GOT3 (cell line): Measurements from ENCODE around the gene SLC14A1.
A peak's percentile ranks its signal among the peaks of the same experiment; 100 is the strongest.

ENCODE experiments used
- DNase-seq: peaks from one replicate; lab custom pipeline; 2025; ENCODE audit warnings: mixed read lengths; lab: John Stamatoyannopoulos, UW

Gene SLC14A1

DNA sequence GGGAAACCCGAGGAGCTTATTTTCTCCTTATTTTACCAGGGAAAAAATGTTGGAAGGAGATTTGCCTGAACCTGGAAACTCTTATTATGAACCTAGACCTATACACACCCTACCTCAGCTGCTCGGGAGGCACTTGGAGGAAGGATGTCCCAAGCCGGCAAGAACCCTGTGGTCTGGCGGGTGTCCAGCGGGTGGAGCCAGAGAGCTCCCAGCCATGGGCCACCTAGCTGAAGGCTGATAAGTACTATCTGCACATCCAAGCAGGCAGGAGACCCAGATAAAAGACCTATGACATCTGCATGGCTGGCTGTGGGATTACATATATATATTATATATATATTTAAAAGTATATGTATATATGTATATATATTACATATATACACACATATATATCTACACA lies 1.1 kb upstream of the SLC14A1 start:
- peak; percentile 1 for DNase-seq

DNA sequence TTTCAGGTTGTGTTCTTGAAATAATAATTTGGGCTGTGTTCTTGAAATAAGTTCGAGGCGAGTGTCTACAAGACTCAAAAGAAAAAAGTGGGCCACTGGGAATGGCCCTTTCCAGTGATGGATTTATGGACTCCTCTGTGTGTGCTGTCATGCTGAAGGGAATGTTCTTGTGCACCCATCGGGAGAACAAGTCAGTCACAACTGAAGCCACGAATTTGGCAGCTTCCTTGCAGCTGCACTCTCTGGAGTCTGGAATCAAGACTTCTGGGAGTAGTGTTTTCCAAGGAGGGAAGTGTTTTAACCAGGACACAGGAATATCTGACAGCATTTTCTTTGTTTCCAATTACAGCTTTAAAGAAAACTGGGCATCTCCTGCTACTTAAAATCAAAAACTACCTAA lies 620 bp downstream of the SLC14A1 start:
- no peak for DNase-seq

DNA sequence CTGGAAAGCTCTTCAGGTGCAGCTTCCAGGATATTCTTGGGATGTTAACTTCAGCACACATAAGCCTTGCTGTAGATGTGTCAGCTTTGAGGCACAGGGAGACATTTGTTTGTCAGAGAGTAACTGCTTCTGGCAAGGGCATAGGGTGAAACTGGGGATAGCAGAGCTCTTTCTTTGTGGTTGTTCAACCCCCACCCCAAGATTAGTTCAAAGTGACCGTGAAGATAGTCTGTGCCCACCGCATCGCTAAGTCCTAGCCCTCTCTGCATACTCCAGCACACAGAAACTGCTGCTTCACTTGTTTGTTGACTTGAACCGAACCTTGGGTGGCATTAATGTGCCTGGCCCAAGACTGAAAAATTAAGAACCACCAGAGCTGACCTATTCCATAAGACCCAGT lies 1.4 kb downstream of the SLC14A1 start:
- DNase-seq = no peak

DNA sequence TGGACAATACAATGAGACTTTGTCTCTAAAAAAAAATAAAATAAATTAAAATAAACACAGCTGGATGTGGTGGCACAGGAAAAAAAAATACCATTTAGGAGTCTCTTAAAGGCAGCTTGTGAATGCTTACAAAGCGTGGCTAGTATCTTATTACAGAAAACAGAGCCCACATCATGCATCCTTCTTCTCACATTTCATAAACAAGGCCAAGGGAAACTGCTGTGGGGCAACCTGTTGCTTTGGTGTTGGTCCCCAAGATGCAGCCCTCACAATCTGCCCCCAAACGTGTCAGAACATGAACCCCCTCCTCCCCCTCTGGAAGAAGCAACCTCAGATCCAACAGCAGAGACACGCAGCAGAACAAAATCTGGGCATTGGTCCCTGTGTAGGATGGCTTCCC lies 2.6 kb downstream of the SLC14A1 start:
- DNase-seq = no peak

DNA sequence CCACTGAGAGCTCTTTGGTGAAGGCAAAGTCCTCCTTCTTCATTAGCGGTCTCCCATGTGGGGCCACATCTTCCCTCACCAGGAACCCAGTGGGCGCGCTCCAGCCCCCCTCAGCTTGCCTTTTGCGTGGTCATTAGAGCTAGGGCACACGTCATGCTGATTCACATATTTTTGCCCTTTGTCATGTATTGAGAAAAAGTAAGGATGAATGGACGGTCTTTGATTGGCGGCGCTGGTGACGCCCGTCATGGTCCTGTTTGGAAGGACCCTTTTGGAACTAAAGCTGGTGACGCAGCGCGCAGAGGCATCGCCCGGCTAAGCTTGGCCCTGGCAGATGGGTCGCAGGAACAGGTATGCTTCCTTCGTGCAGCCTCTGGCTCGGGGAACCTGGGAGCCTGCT lies 3.1 kb downstream of the SLC14A1 start:
- no peak for DNase-seq

DNA sequence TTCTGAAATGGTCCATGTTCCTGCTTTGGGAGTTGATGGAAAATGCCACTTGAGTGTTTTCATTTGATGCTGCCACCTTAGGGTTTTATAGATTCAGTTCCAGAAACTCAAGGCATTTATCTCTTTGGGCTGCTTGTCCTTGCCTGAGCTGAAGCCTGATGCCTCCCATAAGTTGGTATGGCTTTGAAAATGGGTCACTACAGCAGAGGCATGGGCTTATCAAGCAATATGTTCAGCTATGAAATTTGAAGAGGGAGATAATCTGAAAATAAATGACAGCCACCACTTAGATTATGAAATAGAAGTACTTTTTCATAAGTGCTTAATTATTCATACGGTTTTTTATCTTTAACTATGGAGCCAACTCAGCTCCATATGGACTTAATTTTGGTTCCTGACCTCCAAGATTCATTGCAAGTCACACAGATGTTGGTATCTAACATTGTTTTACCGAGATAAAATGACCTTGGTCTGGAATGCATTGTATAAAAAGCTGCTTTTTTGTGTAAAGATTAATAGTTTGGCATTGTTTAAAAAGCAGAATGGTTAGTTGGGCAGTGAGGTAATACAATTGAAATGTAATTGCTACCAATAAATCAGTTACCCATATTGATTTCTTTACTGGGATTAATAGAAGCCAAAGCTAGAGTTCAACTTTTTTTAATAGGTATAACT lies 4.5 kb downstream of the SLC14A1 start:
- DNase-seq = no peak

DNA sequence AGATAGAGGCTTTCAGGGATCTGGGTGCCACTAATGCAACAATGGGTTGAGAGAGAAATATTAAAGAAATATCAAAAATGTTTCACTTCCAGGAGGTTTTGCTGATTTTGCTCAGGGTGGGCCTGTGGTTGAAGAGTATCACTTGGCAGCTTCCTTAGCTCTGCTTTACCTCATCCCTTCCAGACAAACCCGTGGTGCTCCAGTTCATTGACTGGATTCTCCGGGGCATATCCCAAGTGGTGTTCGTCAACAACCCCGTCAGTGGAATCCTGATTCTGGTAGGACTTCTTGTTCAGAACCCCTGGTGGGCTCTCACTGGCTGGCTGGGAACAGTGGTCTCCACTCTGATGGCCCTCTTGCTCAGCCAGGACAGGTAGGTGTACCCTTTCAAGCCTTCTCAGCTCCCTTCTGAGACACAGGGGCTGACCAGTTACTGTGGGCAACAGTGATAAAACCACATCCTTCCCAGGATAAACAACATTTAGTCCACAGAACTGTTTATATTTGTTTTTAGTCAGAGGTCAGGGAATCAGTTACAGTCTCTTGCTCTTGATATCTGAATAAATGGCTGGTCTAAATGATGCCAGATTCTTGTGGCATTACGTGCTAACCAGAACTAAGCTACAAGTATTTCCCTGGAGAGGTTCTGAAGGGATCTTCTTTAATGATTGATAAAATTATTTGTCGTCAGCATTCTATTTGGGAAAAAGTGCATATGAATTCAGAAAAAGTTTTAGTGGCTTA lies 7.0 kb downstream of the SLC14A1 start:
- no peak for DNase-seq

DNA sequence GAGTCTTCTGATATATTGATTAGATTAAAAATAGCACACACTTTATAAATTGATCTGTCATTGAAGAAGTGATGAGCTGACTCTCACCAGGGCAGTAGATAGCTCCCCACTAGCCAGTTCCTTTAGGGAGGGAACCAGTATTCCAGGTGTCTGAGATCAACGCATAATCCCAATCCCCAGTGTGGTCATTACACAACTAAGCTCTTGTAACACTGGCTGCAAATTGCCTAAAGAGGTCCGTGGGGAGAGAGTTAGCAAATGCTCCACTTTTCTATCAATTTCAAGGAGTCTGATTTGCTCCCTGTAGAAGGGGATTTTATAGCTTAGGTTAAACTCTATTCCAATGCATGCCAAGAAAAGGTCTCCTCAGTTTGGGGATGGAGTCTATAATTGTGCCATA lies 7.7 kb downstream of the SLC14A1 start:
- DNase-seq = no peak

DNA sequence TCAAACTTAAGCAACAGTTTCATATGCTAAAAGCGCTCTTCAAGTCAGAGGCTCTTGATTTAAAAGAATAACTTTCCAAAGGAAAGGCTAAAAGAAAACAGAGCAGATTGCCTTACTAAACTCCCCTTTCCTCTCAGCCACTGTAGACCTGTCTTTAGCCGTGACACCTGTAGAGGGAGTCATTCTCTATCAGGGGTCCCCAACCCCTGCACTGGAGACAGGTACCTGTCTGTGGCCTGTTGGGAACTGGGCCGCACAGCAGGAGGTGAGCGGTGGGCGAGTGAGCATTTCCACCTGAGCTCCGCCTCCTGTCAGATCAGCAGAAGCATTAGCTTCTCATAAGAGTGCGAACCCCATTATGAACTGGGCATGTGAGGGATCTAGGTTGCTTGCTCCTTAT lies 9.6 kb downstream of the SLC14A1 start:
- DNase-seq = no peak

DNA sequence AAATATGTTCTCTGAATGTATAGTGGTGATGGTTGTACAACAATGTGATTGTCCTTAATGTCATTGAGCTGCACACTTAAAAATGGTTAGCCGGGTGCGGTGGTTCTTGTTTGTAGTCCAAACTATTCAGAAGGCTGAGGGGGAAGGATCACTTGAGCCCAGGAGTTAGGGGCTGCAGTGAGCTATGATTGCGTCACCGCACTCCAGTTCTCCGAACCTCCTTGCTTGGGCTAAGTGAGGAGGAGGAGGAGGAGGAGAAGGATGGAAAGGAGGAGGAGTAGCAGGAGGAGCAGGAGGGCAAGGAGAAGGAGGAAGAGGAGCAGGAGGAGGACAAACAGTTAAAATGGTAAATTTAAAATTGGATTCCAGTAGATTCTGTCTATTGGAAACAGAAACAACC lies 10.5 kb downstream of the SLC14A1 start:
- no peak for DNase-seq

DNA sequence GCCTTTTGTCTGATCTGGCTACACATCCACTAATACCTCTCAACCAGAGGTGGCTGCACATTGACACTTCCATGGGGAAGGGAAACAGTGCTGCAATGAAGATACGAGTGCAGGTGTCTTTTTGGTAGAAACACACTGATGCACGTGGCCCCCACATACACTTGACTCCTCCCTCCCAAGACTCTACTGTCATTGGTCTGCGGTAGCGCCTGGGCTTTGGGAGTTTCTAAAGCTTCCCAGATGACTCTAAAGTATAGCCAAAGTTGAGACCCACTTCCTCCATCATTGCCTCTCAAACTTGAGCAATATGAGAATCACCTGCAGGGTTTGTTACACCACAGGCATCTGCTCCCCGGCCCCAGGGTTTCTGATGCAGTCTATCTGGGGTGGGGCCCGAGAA lies 11.0 kb downstream of the SLC14A1 start:
- no peak for DNase-seq

DNA sequence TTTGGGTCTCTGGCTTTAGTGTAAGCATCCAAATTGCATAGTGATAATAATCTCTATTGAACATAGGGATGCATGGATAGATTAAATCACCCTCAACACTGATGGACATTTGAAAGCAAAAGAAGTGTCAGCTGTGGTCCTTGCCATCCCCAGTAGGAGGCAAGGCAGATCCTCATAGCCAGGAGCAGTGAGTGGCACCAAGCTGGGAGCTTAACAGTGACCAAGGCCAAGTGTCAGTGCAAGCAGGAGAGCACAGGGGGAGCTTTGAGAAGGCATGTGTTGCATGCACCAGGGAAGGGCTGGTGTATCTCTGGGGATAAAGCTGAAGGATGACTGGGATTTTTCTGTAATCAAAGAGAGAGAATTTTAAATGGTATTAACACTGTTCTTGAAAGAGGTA lies 14.7 kb downstream of the SLC14A1 start:
- no peak for DNase-seq

DNA sequence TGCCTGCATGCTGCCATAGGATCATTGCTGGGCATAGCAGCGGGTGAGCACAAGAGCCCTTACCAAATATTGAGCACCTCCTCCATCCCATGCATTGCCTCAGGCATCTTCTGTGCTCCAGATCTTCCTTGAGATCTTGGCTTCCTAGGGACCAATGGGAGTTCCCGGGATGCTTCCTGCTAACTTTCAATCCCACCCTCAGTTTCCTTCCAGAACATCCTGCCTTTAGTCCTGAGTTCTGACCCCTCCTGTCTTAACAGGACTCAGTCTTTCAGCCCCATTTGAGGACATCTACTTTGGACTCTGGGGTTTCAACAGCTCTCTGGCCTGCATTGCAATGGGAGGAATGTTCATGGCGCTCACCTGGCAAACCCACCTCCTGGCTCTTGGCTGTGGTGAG lies 15.3 kb downstream of the SLC14A1 start:
- no peak for DNase-seq

DNA sequence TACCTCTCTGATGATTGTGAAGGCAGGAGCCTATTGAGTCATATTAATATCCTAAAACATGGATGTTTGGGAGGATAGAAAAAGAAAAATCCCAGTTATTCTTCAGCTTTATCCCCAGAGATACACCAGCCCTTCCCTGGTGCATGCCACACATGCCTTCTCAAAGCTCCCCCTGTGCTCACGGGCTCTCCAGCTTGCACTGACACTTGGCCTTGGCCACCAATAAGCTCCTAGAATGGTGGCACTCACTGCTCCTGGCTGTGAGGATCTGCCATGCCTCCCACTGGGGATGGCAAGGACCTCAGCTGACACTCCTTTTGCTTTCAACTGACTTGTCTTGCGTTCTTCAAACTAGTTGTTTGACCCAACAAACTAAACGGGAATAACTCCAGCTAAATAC lies 15.9 kb downstream of the SLC14A1 start:
- no peak for DNase-seq

DNA sequence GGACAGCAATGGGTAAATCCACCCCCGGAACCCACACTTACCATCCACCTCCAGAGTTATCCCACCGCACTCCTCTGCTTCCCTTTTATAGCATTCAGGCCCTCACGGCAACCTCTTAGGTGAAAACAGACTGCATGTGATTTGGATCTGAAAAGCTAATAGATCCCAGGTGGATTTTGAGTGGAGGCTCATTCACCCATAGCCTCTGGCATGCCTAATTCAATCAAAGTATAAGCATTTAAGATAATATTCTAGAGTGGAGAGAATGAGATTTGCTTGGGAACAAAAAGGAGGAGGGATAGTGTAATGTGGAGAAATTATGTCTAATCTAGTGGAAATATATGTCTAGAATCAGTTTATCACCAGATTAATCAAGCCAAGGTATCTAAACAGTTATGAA lies 17.1 kb downstream of the SLC14A1 start:
- DNase-seq = no peak

DNA sequence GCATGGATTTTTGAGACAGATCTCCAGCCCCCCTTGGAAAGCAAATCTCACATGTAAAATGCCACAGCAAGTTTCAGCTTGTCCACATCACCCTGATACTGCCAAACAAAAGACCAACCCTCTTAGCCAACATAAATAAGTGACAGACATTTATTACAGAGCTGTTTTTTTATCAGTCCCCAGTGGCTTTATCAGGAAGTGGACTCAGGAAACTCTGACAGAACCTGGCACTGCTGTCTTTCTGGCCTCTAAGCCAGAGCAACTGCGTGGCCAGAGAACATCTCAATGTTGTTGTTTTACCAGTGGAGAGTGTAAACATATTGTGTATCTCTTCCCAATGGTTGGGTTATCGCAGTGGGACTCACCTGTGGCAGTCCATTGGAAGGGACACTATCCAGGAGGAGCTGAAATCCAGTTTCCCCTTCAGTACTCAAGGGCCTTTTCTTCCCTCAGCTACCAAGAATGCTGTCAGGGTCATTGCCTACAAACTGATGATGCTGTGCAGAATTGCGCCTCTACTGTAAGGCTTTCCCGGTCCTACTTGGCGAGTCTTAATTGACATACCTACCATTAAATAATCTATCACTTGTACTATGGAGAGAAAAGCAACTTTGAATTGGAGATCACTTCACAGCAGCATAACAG lies 22.0 kb downstream of the SLC14A1 start:
- no peak for DNase-seq

DNA sequence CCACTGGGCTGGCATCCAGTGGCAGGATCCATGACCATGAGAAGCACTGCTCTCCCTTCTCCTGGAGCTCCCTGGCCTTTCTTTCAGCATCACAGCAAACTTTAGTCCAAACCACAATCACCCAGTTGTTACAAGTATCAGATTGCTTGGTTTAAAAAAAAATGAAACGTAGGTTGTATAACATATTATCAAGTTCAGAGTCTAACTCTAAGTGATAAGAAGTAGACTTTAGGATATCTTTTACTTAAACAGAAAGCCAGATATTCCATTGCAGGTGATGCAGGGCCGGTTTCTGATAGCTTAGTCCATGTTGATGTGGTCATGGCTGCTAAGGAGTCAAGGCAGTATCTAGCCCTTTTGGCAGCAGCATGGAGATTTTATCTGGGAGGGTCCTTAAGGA lies 24.5 kb downstream of the SLC14A1 start:
- no peak for DNase-seq

DNA sequence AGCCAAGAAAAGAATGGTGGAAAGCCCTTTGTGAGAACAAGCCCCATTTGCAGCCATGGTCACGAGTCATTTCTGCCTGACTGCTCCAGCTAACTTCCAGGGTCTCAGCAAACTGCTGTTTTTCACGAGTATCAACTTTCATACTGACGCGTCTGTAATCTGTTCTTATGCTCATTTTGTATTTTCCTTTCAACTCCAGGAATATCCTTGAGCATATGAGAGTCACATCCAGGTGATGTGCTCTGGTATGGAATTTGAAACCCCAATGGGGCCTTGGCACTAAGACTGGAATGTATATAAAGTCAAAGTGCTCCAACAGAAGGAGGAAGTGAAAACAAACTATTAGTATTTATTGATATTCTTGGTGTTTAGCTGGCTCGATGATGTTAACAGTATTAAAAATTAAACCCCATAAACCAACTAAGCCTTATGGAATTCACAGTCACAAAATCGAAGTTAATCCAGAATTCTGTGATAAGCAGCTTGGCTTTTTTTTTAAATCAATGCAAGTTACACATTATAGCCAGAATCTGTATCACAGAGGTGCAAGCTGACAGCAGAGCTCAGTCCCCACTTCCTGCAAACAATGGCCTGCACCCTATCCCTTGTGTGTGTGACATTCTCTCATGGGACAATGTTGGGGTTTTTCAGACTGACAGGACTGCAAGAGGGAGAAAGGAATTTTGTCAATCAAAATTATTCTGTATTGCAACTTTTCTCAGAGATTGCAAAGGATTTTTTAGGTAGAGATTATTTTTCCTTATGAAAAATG lies 26.1 kb downstream of the SLC14A1 start:
- DNase-seq = no peak

DNA sequence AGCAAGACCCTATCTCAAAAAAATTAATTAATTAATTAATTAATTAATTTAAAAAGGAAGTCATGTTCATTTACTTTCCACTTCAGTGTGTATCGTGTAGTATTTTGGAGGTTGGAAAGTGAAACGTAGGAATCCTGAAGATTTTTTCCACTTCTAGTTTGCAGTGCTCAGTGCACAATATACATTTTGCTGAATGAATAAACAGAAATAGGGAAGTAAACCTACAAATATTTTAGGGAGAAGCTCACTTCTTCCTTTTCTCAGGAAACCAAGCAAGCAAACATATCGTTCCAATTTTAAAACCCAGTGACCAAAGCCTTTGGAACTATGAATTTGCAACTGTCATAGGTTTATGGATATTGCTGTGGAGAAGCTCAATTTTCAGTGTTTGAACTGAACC lies 27.8 kb downstream of the SLC14A1 start:
- no peak for DNase-seq

DNA sequence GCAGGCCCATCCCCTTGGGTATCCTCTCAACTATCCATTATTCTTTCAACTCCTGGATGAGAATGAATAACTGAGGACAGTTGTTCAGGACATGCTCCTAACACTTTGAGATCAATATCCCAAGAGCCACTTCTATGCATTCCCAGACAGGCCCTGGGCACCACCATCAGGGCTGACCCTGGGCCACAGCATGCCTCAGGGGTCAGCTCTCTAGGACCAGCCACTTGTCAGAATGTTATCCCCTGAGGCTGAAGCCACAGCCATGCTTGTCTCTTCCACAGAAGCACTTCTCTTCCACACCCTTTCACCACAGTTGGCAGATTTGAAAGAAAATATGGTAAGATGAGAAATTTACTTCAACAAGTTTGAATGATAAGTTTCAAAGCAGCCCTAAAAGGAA lies 28.7 kb downstream of the SLC14A1 start:
- no peak for DNase-seq

DNA sequence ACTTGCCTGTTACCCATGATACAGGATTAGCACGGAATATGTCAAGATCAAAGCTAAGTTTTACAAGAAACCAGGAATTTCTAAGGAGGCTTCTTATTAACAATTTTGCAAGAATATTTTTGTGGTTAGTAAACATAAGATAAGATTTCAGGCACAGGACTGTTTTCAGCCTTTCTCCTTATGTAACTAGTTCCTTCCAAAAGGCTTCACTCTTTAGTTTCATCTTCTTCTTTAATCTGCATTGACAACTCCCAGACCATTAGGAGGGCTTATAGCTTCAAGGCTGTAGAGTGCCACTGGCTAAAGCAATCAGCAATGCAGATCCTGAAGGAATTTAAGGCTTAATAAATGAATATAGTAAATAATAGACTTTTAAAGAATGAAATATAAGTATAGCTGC lies 29.3 kb downstream of the SLC14A1 start:
- DNase-seq = no peak

DNA sequence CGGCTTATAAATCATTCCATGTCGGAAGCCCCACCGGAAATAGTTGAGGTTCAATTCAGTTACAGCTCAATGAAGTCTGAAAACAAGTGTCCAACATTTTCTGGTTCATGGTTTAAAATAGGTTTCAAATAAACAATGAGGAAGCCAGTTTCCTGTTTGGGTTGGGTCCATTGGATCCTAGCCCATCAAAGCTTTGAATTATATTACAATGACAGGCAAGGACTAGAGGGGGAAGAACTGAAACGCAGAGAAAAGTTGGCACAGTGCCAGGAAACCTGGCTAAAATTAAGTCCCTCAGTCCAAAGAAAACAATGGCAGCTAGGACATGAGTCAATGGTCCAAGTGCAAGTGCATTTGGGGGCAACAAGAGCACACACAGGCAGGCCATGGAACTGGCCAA lies 32.0 kb downstream of the SLC14A1 start:
- no peak for DNase-seq

DNA sequence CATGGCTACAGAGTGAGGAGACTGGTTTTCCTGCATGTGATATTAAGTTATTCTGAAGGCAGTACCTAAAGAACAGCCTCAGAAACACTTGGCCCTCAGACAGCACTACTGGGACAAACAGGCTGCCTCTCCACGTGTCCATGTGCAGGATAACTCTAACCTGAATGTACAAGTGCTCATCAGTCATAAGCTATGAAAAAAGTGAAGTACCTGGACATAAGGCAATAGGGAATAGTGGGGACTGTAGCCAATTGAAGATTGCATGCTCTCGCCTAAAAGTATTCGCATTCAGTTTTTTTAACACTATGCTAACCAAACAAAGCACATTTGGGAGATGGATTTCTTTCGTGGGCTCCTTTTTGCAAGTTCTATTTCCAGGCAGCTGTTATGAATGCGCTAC lies 33.0 kb downstream of the SLC14A1 start:
- DNase-seq = no peak
